Measurements from ENCODE around the gene GNG7.

Gene GNG7

GRCh38 chr19:2603334-2603733, 99.2 kb downstream of the GNG7 start:
- TF ChIP-seq CTCF (conservative IDR thresholded peaks at IDR 0.05): no peak
- peak overlapping the region; percentile 84 for H3K27ac ChIP-seq

- TF ChIP-seq CTCF (conservative IDR thresholded peaks at IDR 0.05): peak; percentile 12; the same call in 1 of the 2 replicates
- H3K27ac ChIP-seq: peak overlapping the region; percentile 84
These were observed 99.9 kb downstream of the GNG7 start for GRCh38 chr19:2602391-2603181.

- TF ChIP-seq CTCF (conservative IDR thresholded peaks at IDR 0.05): no peak
- H3K27ac ChIP-seq: peak overlapping the region; percentile 84
These were observed 101.3 kb downstream of the GNG7 start for GRCh38 chr19:2600914-2601870.

GRCh38 chr19:2594319-2594718, 108.2 kb downstream of the GNG7 start:
- no peak overlapping the region for H3K27ac ChIP-seq
- no peak for TF ChIP-seq CTCF (conservative IDR thresholded peaks at IDR 0.05)

GRCh38 chr19:2592824-2593223, 109.7 kb downstream of the GNG7 start:
- TF ChIP-seq CTCF (conservative IDR thresholded peaks at IDR 0.05): no peak

GRCh38 chr19:2591537-2592291, 110.8 kb downstream of the GNG7 start:
- TF ChIP-seq CTCF (conservative IDR thresholded peaks at IDR 0.05): no peak
- H3K27ac ChIP-seq: peak overlapping the region; percentile 17; the same call in 1 of the 2 replicates

More at GRCh38 chr19:2592824-2593223, 109.7 kb downstream of the GNG7 start:
- no peak overlapping the region for H3K27ac ChIP-seq
